Right atrium auricular region (tissue), 2 donors: ENCODE measurements around the gene NCKAP5L. TPM values are rescaled to one million over a fixed set of nuclear protein-coding genes. Genes with fewer than 3 reads are reported as not detected.

ENCODE experiments used
- DNase-seq: peaks from one replicate; pipeline ENCODE4 v3.0.0-alpha.2; 2019; ENCODE audit warnings: low spot score
- H3K27ac ChIP-seq, 2 donors: fragments of 200-600 bp; sonication (generic); 1 replicate in 1 of 2; 2 replicates in 1 of 2; pipeline ENCODE4 v1.5.1; 2016 to 2019
- H3K27me3 ChIP-seq, 2 donors: fragments of 200-600 bp; sonication (generic); one replicate each; pipeline versions ENCODE4 v1.5.1 to v1.6.0; 2017 to 2019
- H3K36me3 ChIP-seq: fragments of 200-600 bp; sonication (generic); one replicate; pipeline ENCODE4 v1.5.1; 2016
- H3K4me1 ChIP-seq, 2 donors: fragments of 200-600 bp; sonication (generic); one replicate each; pipeline versions ENCODE4 v1.5.1 to v1.6.0; 2017 to 2019
- H3K4me3 ChIP-seq, 2 donors: fragments of 200-600 bp; sonication (generic); 1 replicate in 1 of 2; 2 replicates in 1 of 2; pipeline ENCODE4 v1.5.1; 2017 to 2019; ENCODE audit warnings: mild to moderate bottlenecking in 1 of 2, moderate library complexity in 1 of 2
- H3K9me3 ChIP-seq, 2 donors: fragments of 200-600 bp; sonication (generic); one replicate each; pipeline ENCODE4 v1.5.1; 2019
- CTCF ChIP-seq, 2 donors: fragments of 200-600 bp; sonication (generic); IDR thresholded peaks; one replicate each; pipeline ENCODE4 v1.5.1; 2019; ENCODE audit warnings: antibody characterized with exemption in 2 of 2
- total RNA-seq, 2 donors: library from RNA; depleted of rRNA; stranded (reverse); fragments of >200 nt; gene quantifications; one replicate each; pipeline ENCODE4 v1.1.0, GENCODE V29; 2016

The NCKAP5L gene
- total RNA-seq, 2 donors from 2014 or later: 18.6 to 18.7 TPM

- DNase-seq: no peak
- H3K4me3 ChIP-seq: no peak overlapping the region
- no peaks in the 10 kb centered on the region for H3K4me1 ChIP-seq
- TF ChIP-seq CTCF (IDR thresholded peaks at IDR 0.05): no peak
- no peaks in the 10 kb centered on the region for H3K36me3 ChIP-seq
- no peaks in the 10 kb centered on the region for H3K27me3 ChIP-seq
- H3K27ac ChIP-seq: no peak overlapping the region
- no peaks in the 10 kb centered on the region for H3K9me3 ChIP-seq
Measured at GRCh38 chr12:49854976-49855375, 26.8 kb upstream of the NCKAP5L start.

GRCh38 chr12:49853671-49854070 is 25.5 kb upstream of the NCKAP5L start:
- H3K27me3 ChIP-seq: no peaks in the 10 kb centered on the region
- no peaks in the 10 kb centered on the region for H3K9me3 ChIP-seq
- no peaks in the 10 kb centered on the region for H3K4me1 ChIP-seq
- no peak for TF ChIP-seq CTCF (IDR thresholded peaks at IDR 0.05)
- no peak overlapping the region for H3K4me3 ChIP-seq
- no peaks in the 10 kb centered on the region for H3K36me3 ChIP-seq
- no peak for DNase-seq
- no peak overlapping the region for H3K27ac ChIP-seq

GRCh38 chr12:49847161-49847560 is 18.9 kb upstream of the NCKAP5L start:
- Histone ChIP-seq H3K4me1 (peaks cover 0 to 8% of the 10 kb centered on the region in 2 donors), H3K27me3 (no peaks in the 10 kb centered on the region), H3K4me3 (no peak overlapping the region), H3K27ac (no peak overlapping the region), H3K9me3 (no peaks in the 10 kb centered on the region), H3K36me3 (no peaks in the 10 kb centered on the region)
- no peak for TF ChIP-seq CTCF (IDR thresholded peaks at IDR 0.05)
- DNase-seq: no peak

- TF ChIP-seq CTCF (IDR thresholded peaks at IDR 0.05): no peak
- H3K4me1 ChIP-seq: peaks cover 0 to 15% of the 10 kb centered on the region in 2 donors
- H3K9me3 ChIP-seq: no peaks in the 10 kb centered on the region
- no peak for DNase-seq
- H3K4me3 ChIP-seq: no peak overlapping the region
- no peaks in the 10 kb centered on the region for H3K36me3 ChIP-seq
- H3K27ac ChIP-seq: no peak overlapping the region
- no peaks in the 10 kb centered on the region for H3K27me3 ChIP-seq
Measured at GRCh38 chr12:49846032-49846431, 17.8 kb upstream of the NCKAP5L start.

- Histone ChIP-seq H3K4me1 (peaks cover 0 to 15% of the 10 kb centered on the region in 2 donors), H3K9me3 (no peaks in the 10 kb centered on the region), H3K27me3 (no peaks in the 10 kb centered on the region), H3K27ac (no peak overlapping the region), H3K4me3 (no peak overlapping the region), H3K36me3 (no peaks in the 10 kb centered on the region)
- no peak for TF ChIP-seq CTCF (IDR thresholded peaks at IDR 0.05)
- DNase-seq: no peak
Measured at GRCh38 chr12:49843876-49844437, 15.7 kb upstream of the NCKAP5L start.

- no peak for DNase-seq
- no peaks in the 10 kb centered on the region for H3K27me3 ChIP-seq
- no peaks in the 10 kb centered on the region for H3K9me3 ChIP-seq
- peak overlapping the region; percentile 88 to 91 for H3K27ac ChIP-seq
- H3K4me1 ChIP-seq: peaks cover 0 to 15% of the 10 kb centered on the region in 2 donors
- peak overlapping the region; percentile 74 to 81 for H3K4me3 ChIP-seq
- H3K36me3 ChIP-seq: no peaks in the 10 kb centered on the region
- no peak for TF ChIP-seq CTCF (IDR thresholded peaks at IDR 0.05)
Measured at GRCh38 chr12:49843411-49843810, 15.2 kb upstream of the NCKAP5L start.
